ENCODE results near the gene MUSK.

GRCh38 chr9:110755179-110755578 lies 86.6 kb downstream of the MUSK start:
- TF ChIP-seq CTCF (conservative IDR thresholded peaks at IDR 0.05; ENCODE audit: low read depth, low read length) (no peak), RFX5 (IDR thresholded peaks at IDR 0.05; ENCODE audit: low read depth, low read length) (no peak), MAFK (IDR thresholded peaks at IDR 0.05; ENCODE audit: low read depth, low read length) (no peak), USF2 (IDR thresholded peaks at IDR 0.05; ENCODE audit: low read depth, low read length) (no peak), POLR2A (IDR thresholded peaks at IDR 0.05; ENCODE audit: low read depth, low read length) (no peak), SMC3 (IDR thresholded peaks at IDR 0.05; ENCODE audit: low read depth, low read length) (no peak), FOS (IDR thresholded peaks at IDR 0.05; ENCODE audit: low read depth, low read length) (no peak), RCOR1 (IDR thresholded peaks at IDR 0.05; ENCODE audit: insufficient replicate concordance, low read length) (no peak), BHLHE40 (IDR thresholded peaks at IDR 0.05; ENCODE audit: low read depth, low read length) (no peak), CEBPB (IDR thresholded peaks at IDR 0.05; ENCODE audit: low read depth, low read length) (no peak), RAD21 (IDR thresholded peaks at IDR 0.05; ENCODE audit: low read length) (no peak), MXI1 (IDR thresholded peaks at IDR 0.05; ENCODE audit: borderline replicate concordance, low read depth, low read length) (no peak)

Data from IMR-90 (cell line).